ENCODE results near the gene HOXD10. TPM values are rescaled to one million over a fixed set of nuclear protein-coding genes. Genes with fewer than 3 reads are reported as not detected.

The HOXD10 gene
- total RNA-seq, 1 donor from 2014 or later = not detected

DNA sequence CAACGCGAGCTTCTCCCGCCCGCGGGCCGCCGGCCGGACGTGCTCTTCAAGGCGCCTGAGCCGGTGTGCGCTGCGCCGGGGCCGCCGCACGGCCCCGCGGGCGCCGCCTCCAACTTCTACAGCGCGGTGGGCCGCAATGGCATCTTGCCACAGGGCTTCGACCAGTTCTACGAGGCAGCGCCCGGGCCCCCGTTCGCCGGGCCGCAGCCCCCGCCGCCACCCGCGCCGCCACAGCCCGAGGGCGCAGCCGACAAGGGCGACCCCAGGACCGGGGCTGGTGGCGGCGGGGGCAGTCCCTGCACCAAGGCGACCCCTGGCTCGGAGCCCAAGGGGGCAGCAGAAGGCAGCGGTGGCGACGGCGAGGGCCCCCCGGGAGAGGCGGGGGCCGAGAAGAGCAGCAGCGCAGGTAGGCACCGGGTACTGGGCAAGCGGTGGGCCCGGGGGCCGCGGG lies 8.8 kb upstream of the HOXD10 start:
- Histone ChIP-seq H3K27ac (no peak overlapping the region), H3K9me3 (no peaks in the 10 kb centered on the region), H3K36me3 (no peaks in the 10 kb centered on the region), H3K4me3 (peak overlapping the region; percentile 3 to 34), H3K27me3 (peaks cover 66% of the 10 kb centered on the region), H3K4me1 (peaks cover 0 to 20% of the 10 kb centered on the region in 2 donors)
- TF ChIP-seq, protein P1, sequence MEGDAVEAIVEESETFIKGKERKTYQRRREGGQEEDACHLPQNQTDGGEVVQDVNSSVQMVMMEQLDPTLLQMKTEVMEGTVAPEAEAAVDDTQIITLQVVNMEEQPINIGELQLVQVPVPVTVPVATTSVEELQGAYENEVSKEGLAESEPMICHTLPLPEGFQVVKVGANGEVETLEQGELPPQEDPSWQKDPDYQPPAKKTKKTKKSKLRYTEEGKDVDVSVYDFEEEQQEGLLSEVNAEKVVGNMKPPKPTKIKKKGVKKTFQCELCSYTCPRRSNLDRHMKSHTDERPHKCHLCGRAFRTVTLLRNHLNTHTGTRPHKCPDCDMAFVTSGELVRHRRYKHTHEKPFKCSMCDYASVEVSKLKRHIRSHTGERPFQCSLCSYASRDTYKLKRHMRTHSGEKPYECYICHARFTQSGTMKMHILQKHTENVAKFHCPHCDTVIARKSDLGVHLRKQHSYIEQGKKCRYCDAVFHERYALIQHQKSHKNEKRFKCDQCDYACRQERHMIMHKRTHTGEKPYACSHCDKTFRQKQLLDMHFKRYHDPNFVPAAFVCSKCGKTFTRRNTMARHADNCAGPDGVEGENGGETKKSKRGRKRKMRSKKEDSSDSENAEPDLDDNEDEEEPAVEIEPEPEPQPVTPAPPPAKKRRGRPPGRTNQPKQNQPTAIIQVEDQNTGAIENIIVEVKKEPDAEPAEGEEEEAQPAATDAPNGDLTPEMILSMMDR (IDR thresholded peaks at IDR 0.05) = no peak
- DNase-seq (ENCODE audit: low spot score in 2 of 2) = no peak
- intact Hi-C loops (cut with DNase I) = loop anchor here (10.0 kb wide), 1 partner anchor 923 kb away; the partner anchor contains the start of gene ATP5MC3

DNA sequence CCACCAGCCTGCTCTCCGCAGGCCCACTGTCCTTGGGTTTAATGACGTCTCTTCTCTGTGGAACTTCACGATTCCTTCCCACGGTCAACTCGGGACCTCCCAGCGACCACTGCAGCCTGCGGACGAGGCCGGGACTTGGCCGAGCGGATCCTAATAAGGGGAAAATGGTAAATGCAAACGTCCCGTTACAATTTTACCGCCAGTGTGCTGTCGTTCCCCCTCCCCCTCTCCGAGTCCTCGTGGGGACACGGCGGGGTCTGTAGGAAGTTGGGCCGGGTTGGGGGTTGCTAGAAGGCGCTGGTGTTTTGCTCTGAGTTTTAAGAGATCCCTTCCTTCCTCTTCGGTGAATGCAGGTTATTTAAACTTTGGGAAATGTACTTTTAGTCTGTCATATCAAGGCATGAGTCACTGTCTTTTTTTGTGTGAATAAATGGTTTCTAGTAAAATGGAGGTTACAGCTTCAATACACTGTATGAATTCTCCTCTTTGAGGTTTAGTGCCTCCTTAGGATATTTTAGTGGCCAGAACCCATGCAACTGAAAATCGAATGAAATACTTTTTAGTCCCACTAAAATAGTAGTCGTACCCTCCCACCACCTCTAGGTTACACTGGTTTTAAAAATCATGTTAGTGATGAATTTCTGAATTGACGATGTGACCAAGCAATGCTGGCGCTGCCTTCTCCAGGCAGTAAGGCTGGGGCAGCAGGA lies 7.2 kb upstream of the HOXD10 start:
- DNase-seq (ENCODE audit: low spot score in 2 of 2) = no peak
- intact Hi-C loops (cut with DNase I) = loop anchor here (10.0 kb wide), 1 partner anchor 925 kb away; the partner anchor contains the start of gene ATP5MC3
- H3K27me3 ChIP-seq = peaks cover 67% of the 10 kb centered on the region
- no peaks in the 10 kb centered on the region for H3K9me3 ChIP-seq
- no peaks in the 10 kb centered on the region for H3K36me3 ChIP-seq
- no peak overlapping the region for H3K4me3 ChIP-seq
- peaks cover 0 to 16% of the 10 kb centered on the region in 2 donors for H3K4me1 ChIP-seq
- TF ChIP-seq, protein P1 (IDR thresholded peaks at IDR 0.05) = no peak
- no peak overlapping the region for H3K27ac ChIP-seq

DNA sequence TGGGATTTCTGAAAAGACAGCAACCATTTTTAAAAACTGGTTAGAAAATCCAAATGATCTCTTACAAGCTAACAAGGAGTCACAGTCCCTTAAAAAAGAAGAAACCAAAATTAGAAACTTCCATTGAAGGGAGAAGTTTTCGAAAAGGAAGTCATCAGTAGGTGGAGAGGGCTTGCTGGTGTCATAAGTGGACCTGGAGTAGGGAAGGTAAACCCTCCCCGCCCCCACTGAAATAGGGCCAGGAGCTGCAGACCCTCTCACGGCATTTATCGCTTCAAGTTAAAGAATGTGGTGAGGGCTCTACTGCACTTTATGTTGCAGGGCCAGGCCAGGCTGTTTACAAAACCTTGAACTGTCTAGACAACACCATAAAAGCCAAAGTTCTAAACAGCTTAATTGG lies 6.6 kb upstream of the HOXD10 start:
- H3K9me3 ChIP-seq = no peaks in the 10 kb centered on the region
- H3K4me1 ChIP-seq = peaks cover 0 to 10% of the 10 kb centered on the region in 2 donors
- TF ChIP-seq, protein P1 (IDR thresholded peaks at IDR 0.05) = no peak
- no peak overlapping the region for H3K27ac ChIP-seq
- intact Hi-C loops (cut with DNase I) = loop anchor here (10.0 kb wide), 1 partner anchor 925 kb away; the partner anchor contains the start of gene ATP5MC3
- no peak for DNase-seq (ENCODE audit: low spot score in 2 of 2)
- no peak overlapping the region for H3K4me3 ChIP-seq
- no peaks in the 10 kb centered on the region for H3K36me3 ChIP-seq
- peaks cover 61% of the 10 kb centered on the region for H3K27me3 ChIP-seq

DNA sequence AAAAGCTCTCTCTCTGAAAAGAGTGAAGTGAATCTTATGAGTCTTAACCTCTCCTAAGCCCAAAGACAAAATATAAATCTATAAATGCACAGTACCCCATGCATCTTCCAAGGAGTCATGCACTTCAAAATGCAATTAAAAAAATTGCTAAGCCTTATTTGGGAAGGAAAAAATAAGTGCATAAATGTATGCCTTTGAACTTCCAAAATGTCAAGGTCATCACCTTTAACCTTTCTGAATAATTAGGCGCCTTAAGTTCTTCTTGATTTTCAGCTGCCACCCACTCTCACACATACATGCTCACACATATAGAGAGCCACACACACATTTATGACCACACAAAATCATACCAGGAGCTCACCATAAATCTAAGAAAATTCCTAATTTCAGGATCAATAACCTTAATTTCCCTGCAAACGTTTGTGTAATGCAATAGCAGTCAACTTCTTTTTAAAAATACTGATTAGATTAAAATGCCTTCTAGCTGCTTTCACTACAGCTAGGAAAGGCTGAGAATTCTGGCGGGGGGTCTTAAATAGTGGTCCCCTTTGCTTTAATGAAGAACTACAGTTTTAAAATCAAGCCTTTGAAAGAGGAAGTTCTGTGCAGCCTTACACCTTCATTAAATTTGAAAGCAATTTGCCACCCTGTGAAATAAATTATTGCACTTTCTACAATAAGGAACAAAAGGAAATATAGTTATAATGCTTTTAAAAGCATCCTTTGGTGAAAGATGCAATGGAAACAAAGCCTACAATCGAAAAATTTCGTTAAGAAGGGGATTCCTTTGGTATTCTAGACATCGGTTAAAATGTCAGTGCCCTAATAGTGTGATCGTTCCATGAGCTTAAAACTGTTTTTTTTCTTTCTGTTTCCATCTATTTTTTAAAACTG lies 5.9 kb upstream of the HOXD10 start:
- intact Hi-C loops (cut with DNase I) = no loop called here
- TF ChIP-seq, protein P1 (IDR thresholded peaks at IDR 0.05) = no peak
- DNase-seq (ENCODE audit: low spot score in 2 of 2) = no peak
- peaks cover 57% of the 10 kb centered on the region for H3K27me3 ChIP-seq
- H3K36me3 ChIP-seq = no peaks in the 10 kb centered on the region
- H3K9me3 ChIP-seq = no peaks in the 10 kb centered on the region
- H3K4me3 ChIP-seq = no peak overlapping the region
- peaks cover 0 to 10% of the 10 kb centered on the region in 2 donors for H3K4me1 ChIP-seq
- H3K27ac ChIP-seq = no peak overlapping the region

DNA sequence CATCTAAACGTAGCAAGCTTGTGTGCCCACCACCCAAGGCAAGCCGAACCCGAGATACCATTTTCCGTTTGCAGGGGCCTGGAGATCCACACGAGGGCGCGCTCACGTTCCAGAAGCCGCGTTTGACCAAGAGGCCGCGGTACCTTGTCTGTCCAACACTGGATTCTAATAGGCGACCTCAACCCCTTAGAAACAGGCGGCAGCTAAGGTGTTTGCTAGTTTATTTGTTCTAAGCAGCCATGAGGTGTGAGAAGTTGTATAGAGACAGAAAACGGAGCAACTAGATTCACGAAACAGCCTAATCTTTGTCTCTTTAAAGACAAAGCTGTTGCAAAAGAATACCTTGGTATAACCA lies 5.3 kb upstream of the HOXD10 start:
- TF ChIP-seq, protein P1 (IDR thresholded peaks at IDR 0.05) = peak; percentile 18 to 51 (median 33)
- DNase-seq (ENCODE audit: low spot score in 2 of 2) = peak in 1 of 2 donors; percentile 57
- peaks cover 60% of the 10 kb centered on the region for H3K27me3 ChIP-seq
- H3K4me1 ChIP-seq = peaks cover 0 to 13% of the 10 kb centered on the region in 2 donors
- H3K27ac ChIP-seq = no peak overlapping the region
- intact Hi-C loops (cut with DNase I) = no loop called here
- no peaks in the 10 kb centered on the region for H3K9me3 ChIP-seq
- no peaks in the 10 kb centered on the region for H3K36me3 ChIP-seq
- H3K4me3 ChIP-seq = no peak overlapping the region

All from ascending aorta (tissue), 2 donors.